Activated naive CD8-positive, alpha-beta T cell treated with anti-CD3 and anti-CD28 coated beads, Interleukin-2, amount 50 U/mL, for 16 hours (primary cell): ENCODE results near the gene FZD8.
A peak's percentile ranks its signal among the peaks of the same experiment; 100 is the strongest.
"Not testable (repeated sequence)": the region's sequence is repeated elsewhere in the genome, so short reads cannot be mapped to it uniquely, and the experiment has no call there.

Source experiments
- DNase-seq: peaks from one replicate; pipeline ENCODE4 v3.0.0-alpha.2; 2020; ENCODE audit warnings: low read depth, low spot score

Gene FZD8

GRCh38 chr10:35642035-35642792, at the start of gene FZD8:
FZD8 (minus strand) TSS chr10:35642296; CDS start chr10:35641429, 867 bp downstream.
- peak; percentile 41 for DNase-seq

- no peak for DNase-seq
These were observed 49.6 kb upstream of the FZD8 start for GRCh38 chr10:35691522-35692236.

- DNase-seq = no peak
These were observed 48.4 kb upstream of the FZD8 start for GRCh38 chr10:35690534-35690933.

GRCh38 chr10:35685858-35686257, 43.8 kb upstream of the FZD8 start:
- DNase-seq = not testable (repeated sequence)

GRCh38 chr10:35685402-35685801, 43.3 kb upstream of the FZD8 start:
- no peak for DNase-seq

GRCh38 chr10:35684586-35684985, 42.5 kb upstream of the FZD8 start:
- no peak for DNase-seq

- DNase-seq = no peak
These were observed 33.8 kb upstream of the FZD8 start for GRCh38 chr10:35675846-35676245.

- DNase-seq = no peak
These were observed 32.7 kb upstream of the FZD8 start for GRCh38 chr10:35674843-35675242.

- no peak for DNase-seq
These were observed 27.0 kb upstream of the FZD8 start for GRCh38 chr10:35668865-35669650.

GRCh38 chr10:35667971-35668370, 25.9 kb upstream of the FZD8 start:
- no peak for DNase-seq

- no peak for DNase-seq
These were observed 25.3 kb upstream of the FZD8 start for GRCh38 chr10:35667270-35667889.

GRCh38 chr10:35661236-35661635, 19.1 kb upstream of the FZD8 start:
- DNase-seq = no peak

GRCh38 chr10:35659456-35659855, 17.4 kb upstream of the FZD8 start:
- DNase-seq = no peak

- DNase-seq = no peak
These were observed 15.5 kb upstream of the FZD8 start for GRCh38 chr10:35657621-35658020.

GRCh38 chr10:35652824-35653223, 10.7 kb upstream of the FZD8 start:
- DNase-seq = no peak

GRCh38 chr10:35650894-35651293, 8.8 kb upstream of the FZD8 start:
- no peak for DNase-seq

- DNase-seq = no peak
These were observed 2.2 kb upstream of the FZD8 start for GRCh38 chr10:35644050-35644950.

- DNase-seq = no peak
These were observed 1.3 kb upstream of the FZD8 start for GRCh38 chr10:35643151-35644049.

GRCh38 chr10:35642793-35643114, 658 bp upstream of the FZD8 start:
- no peak for DNase-seq

GRCh38 chr10:35641676-35642034, 441 bp downstream of the FZD8 start:
- DNase-seq = no peak
